GM03348 (cell line): ENCODE data around the gene HIPK2.

ENCODE experiments used
- DNase-seq: peaks from one replicate; pipeline ENCODE4 v3.0.0; 2012; ENCODE audit warnings: low spot score

Gene HIPK2

GRCh38 chr7:139538881-139539635, 238.7 kb downstream of the HIPK2 start:
- DNase-seq, result no peak

DNA sequence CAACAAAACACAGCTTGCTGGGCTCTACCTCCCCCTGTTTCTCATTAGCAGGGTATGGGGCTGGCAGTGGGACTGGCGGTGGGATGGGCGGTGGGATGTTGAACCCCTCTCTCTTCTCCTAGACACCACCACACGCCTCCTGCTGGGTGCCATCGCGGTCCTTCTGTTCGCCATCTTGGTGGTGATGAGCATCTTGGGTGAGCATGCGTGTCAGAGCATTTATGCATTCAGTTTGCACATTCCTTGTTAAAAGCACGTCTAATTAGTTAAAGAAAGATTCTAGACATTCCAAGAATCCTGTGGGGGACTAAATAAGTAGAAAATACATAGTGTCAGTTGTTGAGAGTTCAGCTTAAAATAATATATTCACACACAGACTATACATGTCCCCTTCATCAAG, 241.6 kb downstream of the HIPK2 start:
- no peak for DNase-seq

- DNase-seq, result no peak
Measured at GRCh38 chr7:139534966-139535651, 242.7 kb downstream of the HIPK2 start.

DNA sequence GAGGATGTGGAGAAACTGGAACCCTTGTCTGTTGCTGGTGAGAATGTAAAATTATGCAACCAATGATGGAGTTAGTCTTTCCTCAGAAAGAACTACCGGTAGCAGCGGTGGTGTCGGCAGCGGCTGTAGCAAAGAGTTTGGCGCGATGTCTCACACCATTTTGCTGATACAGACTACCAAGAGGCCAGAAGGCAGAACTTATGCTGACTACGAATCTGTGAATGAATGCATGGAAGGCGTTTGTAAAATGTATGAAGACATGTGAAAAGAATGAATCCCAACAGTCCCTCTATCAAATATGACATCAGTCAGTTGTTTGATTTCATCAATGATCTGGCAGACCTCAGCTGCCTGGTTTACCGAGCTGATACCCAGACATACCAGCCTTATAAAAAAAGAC, 243.7 kb downstream of the HIPK2 start:
- DNase-seq, result no peak

GRCh38 chr7:139532636-139533155, 245.1 kb downstream of the HIPK2 start:
- DNase-seq, result no peak

DNA sequence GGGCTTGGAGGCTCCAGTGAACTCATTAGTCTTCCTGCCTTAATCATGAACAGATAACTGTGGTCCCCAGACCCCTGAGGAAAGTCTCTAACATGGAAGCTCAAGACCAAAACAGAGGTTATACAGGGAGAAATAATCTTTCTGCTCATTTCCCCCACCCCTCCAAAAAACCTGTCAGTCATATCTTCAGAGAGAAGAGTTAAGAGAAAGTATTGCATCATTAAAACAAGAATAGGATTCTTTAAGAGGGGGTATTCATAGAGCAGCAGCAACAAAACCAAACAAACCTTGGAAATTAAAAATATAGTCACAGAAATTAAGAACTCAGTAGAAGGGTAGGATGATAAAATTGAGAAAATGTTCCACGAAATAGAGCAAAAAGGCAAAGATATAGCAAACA, 246.7 kb downstream of the HIPK2 start:
- no peak for DNase-seq

- peak; percentile 77 for DNase-seq
Measured at GRCh38 chr7:139526578-139527544, 250.9 kb downstream of the HIPK2 start.

DNA sequence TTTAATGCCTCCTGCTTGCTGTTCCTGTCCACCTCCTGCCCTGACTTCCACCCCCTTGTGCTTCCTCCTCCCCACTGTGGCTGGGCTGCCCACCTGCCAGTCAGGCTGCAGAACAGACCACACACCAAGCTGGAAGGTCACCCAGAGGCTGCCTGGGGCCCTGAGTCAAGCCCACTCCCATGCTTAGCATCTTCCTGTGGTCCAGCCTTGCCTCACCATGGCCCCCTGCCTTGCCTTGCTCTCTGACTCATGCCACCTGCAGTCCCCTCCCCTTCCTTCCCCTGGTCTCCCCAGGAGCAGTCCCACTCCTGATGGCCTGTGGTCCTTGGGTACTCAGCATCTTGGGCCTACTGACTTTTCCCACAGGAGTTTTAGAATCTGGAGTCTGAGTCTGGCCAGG, 252.0 kb downstream of the HIPK2 start:
- DNase-seq, result no peak

DNA sequence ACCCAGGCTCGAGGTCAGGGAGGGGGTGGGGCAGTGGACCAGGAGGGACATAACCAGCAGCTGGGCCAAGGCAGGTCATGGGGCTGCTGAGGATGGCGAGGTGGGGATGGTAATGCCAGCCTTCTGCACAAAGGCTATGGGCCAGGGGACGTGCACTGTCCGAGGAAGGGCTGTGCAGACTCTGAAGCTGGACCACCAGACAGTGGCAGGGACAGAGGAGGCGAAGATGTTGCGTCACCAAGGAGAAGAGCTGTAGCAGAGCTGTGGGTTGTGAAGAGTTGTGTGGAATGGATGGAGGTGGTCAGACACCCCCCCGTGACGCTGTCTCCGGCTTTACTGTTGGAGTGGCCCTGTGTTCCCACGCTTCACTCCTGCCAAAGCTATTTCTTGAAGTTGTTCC, 252.6 kb downstream of the HIPK2 start:
- DNase-seq, result no peak

- DNase-seq, result no peak
Measured at GRCh38 chr7:139523968-139524815, 253.6 kb downstream of the HIPK2 start.

DNA sequence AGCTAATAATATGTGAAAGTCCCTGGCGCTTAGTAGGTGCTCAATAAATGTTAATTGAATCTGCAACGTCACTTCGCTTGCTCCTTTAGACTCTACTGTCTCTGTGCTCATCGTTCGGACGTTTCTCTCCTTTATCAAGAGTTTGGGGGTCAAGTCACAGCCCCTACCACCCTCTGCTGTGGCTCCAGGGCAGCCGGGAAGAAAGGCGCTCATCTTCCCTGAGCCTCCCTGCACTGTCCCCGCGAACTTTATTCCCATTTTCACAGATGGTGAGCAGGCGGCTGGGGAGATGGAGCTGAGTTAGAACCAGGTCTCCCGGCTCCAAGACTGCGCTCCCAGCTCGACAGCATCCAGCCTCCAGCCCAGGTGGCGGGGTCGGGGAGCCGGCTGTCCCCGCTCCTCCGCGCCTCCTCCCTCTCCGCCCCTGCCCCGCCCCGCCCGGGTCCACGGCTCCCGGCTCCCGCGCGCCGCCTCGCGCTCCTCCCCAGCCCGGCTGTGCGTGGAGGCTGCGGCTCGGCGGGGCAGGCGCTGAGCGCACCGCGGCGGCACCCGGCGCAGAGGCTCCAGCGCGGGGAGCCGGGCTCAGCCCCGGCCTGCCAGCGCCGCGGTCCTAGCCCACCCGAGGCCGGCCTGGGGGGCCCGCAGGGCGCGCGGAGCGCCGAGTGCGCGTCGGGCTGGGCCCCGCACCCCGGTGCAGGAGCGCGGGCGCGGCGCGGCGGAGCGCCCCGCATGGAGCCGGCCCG, 254.4 kb downstream of the HIPK2 start, which contains the start of gene CLEC2L:
TSS of gene CLEC2L (plus strand) at position 487 of the 743 bp plus-strand sequence. CDS start at position 730, 243 bp downstream.
- peak; percentile 55 for DNase-seq

GRCh38 chr7:139522830-139523198, 255.0 kb downstream of the HIPK2 start:
- DNase-seq, result no peak

- DNase-seq, result no peak
Measured at GRCh38 chr7:139521439-139521838, 256.4 kb downstream of the HIPK2 start.

DNA sequence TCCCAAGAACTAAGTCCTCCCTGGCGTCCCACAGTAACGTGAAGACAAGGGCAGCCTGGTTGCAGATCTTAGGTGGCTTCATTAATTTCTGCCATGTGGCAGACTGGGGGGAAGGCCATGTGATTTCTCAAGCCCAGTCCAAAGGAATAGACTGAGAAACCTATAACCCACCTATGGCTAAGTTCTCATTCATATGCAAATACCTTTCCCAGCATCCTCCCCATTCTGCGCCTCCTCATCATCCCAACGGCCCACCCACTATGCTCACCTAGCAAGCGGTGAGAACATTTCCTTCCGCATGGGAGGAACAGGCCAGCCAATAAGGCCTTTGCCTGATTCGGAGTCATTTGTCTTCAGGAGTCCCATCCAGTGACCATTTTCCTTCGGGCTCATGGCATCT, 262.5 kb downstream of the HIPK2 start:
- DNase-seq, result no peak
